ENCODE measurements around the gene NFIA. TPM values are rescaled to one million over a fixed set of nuclear protein-coding genes. Genes with fewer than 3 reads are reported as not detected.

NFIA gene
- total RNA-seq, 4 donors from 2014 or later, result 134 to 183 (median 148) TPM

GRCh38 chr1:61368876-61369275, 286.5 kb downstream of the NFIA start:
- H3K9me3 ChIP-seq, result no peaks in the 10 kb centered on the region
- WGBS, result 89% methylated on average over 6 of the region's 6 CpGs
- no peak for DNase-seq (ENCODE audit: extremely low spot score)
- intact Hi-C loops (cut with DNase I), result no loop called here
- TF ChIP-seq CTCF (IDR thresholded peaks at IDR 0.05) (no peak), POLR2AphosphoS5 (IDR thresholded peaks at IDR 0.05) (no peak), POLR2A (IDR thresholded peaks at IDR 0.05; ENCODE audit: low read depth) (no peak), EP300 (IDR thresholded peaks at IDR 0.05) (no peak)
- H3K4me1 ChIP-seq, result no peaks in the 10 kb centered on the region
- no peak overlapping the region for H3K4me3 ChIP-seq
- peaks cover 0 to 11% (median 0%) of the 10 kb centered on the region in 4 donors for H3K36me3 ChIP-seq
- H3K27ac ChIP-seq (replicated peaks in 1 of 4), result no peak overlapping the region
- no peaks in the 10 kb centered on the region for H3K27me3 ChIP-seq

GRCh38 chr1:61370177-61370912, 288.0 kb downstream of the NFIA start:
- 93% methylated on average over 10 of the region's 10 CpGs for WGBS
- intact Hi-C loops (cut with DNase I), result no loop called here
- H3K4me1 ChIP-seq, result no peaks in the 10 kb centered on the region
- H3K27ac ChIP-seq (replicated peaks in 1 of 4), result no peak overlapping the region
- H3K27me3 ChIP-seq, result no peaks in the 10 kb centered on the region
- TF ChIP-seq EP300 (IDR thresholded peaks at IDR 0.05), result no peak
- TF ChIP-seq POLR2A (IDR thresholded peaks at IDR 0.05; ENCODE audit: low read depth), result no peak
- TF ChIP-seq POLR2AphosphoS5 (IDR thresholded peaks at IDR 0.05), result no peak
- no peak for TF ChIP-seq CTCF (IDR thresholded peaks at IDR 0.05)
- DNase-seq (ENCODE audit: extremely low spot score), result no peak
- no peak overlapping the region for H3K4me3 ChIP-seq
- H3K36me3 ChIP-seq, result peaks cover 0 to 11% (median 0%) of the 10 kb centered on the region in 4 donors
- no peaks in the 10 kb centered on the region for H3K9me3 ChIP-seq

GRCh38 chr1:61370913-61371279, 288.5 kb downstream of the NFIA start:
- Histone ChIP-seq H3K36me3 (peaks cover 0 to 11% (median 0%) of the 10 kb centered on the region in 4 donors), H3K4me3 (no peak overlapping the region), H3K9me3 (no peaks in the 10 kb centered on the region), H3K4me1 (no peaks in the 10 kb centered on the region), H3K27ac (replicated peaks in 1 of 4) (no peak overlapping the region), H3K27me3 (no peaks in the 10 kb centered on the region)
- intact Hi-C loops (cut with DNase I), result no loop called here
- WGBS, result 92% methylated on average over 2 of the region's 2 CpGs
- DNase-seq (ENCODE audit: extremely low spot score), result no peak
- TF ChIP-seq CTCF (IDR thresholded peaks at IDR 0.05) (no peak), POLR2A (IDR thresholded peaks at IDR 0.05; ENCODE audit: low read depth) (no peak), POLR2AphosphoS5 (IDR thresholded peaks at IDR 0.05) (no peak), EP300 (IDR thresholded peaks at IDR 0.05) (no peak)

- no peak for DNase-seq (ENCODE audit: extremely low spot score)
- no peaks in the 10 kb centered on the region for H3K27me3 ChIP-seq
- no peak overlapping the region for H3K4me3 ChIP-seq
- H3K27ac ChIP-seq (replicated peaks in 1 of 4), result no peak overlapping the region
- no peaks in the 10 kb centered on the region for H3K9me3 ChIP-seq
- peaks cover 0 to 14% (median 0%) of the 10 kb centered on the region in 4 donors for H3K4me1 ChIP-seq
- intact Hi-C loops (cut with DNase I), result no loop called here
- TF ChIP-seq POLR2A (IDR thresholded peaks at IDR 0.05; ENCODE audit: low read depth) (no peak), EP300 (IDR thresholded peaks at IDR 0.05) (no peak), CTCF (IDR thresholded peaks at IDR 0.05) (no peak), POLR2AphosphoS5 (IDR thresholded peaks at IDR 0.05) (no peak)
- H3K36me3 ChIP-seq, result peaks cover 0 to 11% (median 0%) of the 10 kb centered on the region in 4 donors
- WGBS, result 90% methylated on average over 5 of the region's 5 CpGs
Measured at GRCh38 chr1:61372944-61373343, 290.6 kb downstream of the NFIA start.

All from esophagus muscularis mucosa (tissue), 4 donors.